Liver (tissue), 9 donors: ENCODE results near the gene KIAA1217. TPM values are rescaled to one million over a fixed set of nuclear protein-coding genes. Genes with fewer than 3 reads are reported as not detected.

Source experiments
- DNase-seq: peaks from one replicate; pipeline ENCODE4 v3.0.0-alpha.2; 2017; ENCODE audit warnings: low spot score
- H3K27ac ChIP-seq, 2 donors: one replicate each; pipeline ENCODE4 v1.7.0; 2013; ENCODE audit warnings: inconsistent platforms in 2 of 2, low read length in 2 of 2, control low read depth in 1 of 2, low read depth in 1 of 2, mild to moderate bottlenecking in 1 of 2
- H3K27me3 ChIP-seq, 4 donors: one replicate each; pipeline versions ENCODE4 v1.6.1 to v1.7.0; 2013; ENCODE audit warnings: low read length in 3 of 4, inconsistent platforms in 1 of 4, mild to moderate bottlenecking in 1 of 4, moderate library complexity in 1 of 4; ENCODE audit not compliant: control insufficient read depth in 4 of 4, insufficient read depth in 4 of 4
- H3K36me3 ChIP-seq, 4 donors: one replicate each; pipeline versions ENCODE4 v1.6.1 to v1.7.0; 2013; ENCODE audit warnings: low read length in 3 of 4, mild to moderate bottlenecking in 3 of 4, low read depth in 1 of 4, moderate library complexity in 1 of 4; ENCODE audit not compliant: control insufficient read depth in 4 of 4, insufficient read depth in 3 of 4
- H3K4me1 ChIP-seq, 4 donors: one replicate each; pipeline versions ENCODE4 v1.6.1 to v1.7.0; 2013; ENCODE audit warnings: low read length in 3 of 4, mild to moderate bottlenecking in 3 of 4, moderate library complexity in 1 of 4; ENCODE audit not compliant: control insufficient read depth in 4 of 4, insufficient read depth in 4 of 4
- H3K4me3 ChIP-seq, 3 donors: one replicate each; pipeline versions ENCODE4 v1.6.1 to v1.7.0; 2013; ENCODE audit warnings: low read length in 3 of 3, control low read depth in 1 of 3, low read depth in 1 of 3, mild to moderate bottlenecking in 1 of 3
- H3K9ac ChIP-seq, 2 donors: one replicate each; pipeline ENCODE4 v1.7.0; 2013; ENCODE audit warnings: low read length in 2 of 2, mild to moderate bottlenecking in 2 of 2, moderate library complexity in 2 of 2, control low read depth in 1 of 2, low read depth in 1 of 2
- H3K9me3 ChIP-seq, 4 donors: one replicate each; pipeline versions ENCODE4 v1.6.1 to v1.7.0; 2013; ENCODE audit warnings: low read length in 3 of 4; ENCODE audit not compliant: control insufficient read depth in 4 of 4
- ATF3 ChIP-seq: IDR thresholded peaks from 2 replicates; pipeline ENCODE4 v1.6.1; 2016; ENCODE audit warnings: antibody characterized with exemption
- CTCF ChIP-seq: fragments of 150-350 bp; IDR thresholded peaks from 2 replicates; pipeline ENCODE4 v1.5.1; 2017; ENCODE audit warnings: improper control_type of control experiment, low read depth, low read length; ENCODE audit not compliant: missing input control
- EGR1 ChIP-seq, 2 donors: IDR thresholded peaks; 2 replicates each; pipeline ENCODE4 v1.6.1; 2016 to 2018; ENCODE audit warnings: antibody characterized with exemption in 2 of 2, low read depth in 2 of 2
- FOXA1 ChIP-seq: IDR thresholded peaks from 2 replicates; pipeline ENCODE4 v1.6.1; 2016; ENCODE audit warnings: antibody characterized with exemption
- FOXA2 ChIP-seq: IDR thresholded peaks from 2 replicates; pipeline ENCODE4 v1.6.1; 2016; ENCODE audit warnings: antibody characterized with exemption
- HNF4A ChIP-seq, 2 donors: conservative IDR thresholded peaks; 2 replicates each; pipeline ENCODE4 v1.6.1; 2016; ENCODE audit warnings: antibody characterized with exemption in 2 of 2, mild to moderate bottlenecking in 2 of 2
- HNF4G ChIP-seq: IDR thresholded peaks from 2 replicates; pipeline ENCODE4 v1.6.1; 2016; ENCODE audit warnings: antibody characterized with exemption
- JUND ChIP-seq, 2 donors: IDR thresholded peaks; 2 replicates each; pipeline ENCODE4 v1.6.1; 2016; ENCODE audit warnings: antibody characterized with exemption in 2 of 2
- MAX ChIP-seq: IDR thresholded peaks from 2 replicates; pipeline ENCODE4 v1.6.1; 2016; ENCODE audit warnings: antibody characterized with exemption
- RAD21 ChIP-seq, 2 donors: IDR thresholded peaks; 2 replicates each; pipeline ENCODE4 v1.6.1; 2016; ENCODE audit warnings: antibody characterized with exemption in 2 of 2, mild to moderate bottlenecking in 2 of 2
- REST ChIP-seq: IDR thresholded peaks from 2 replicates; pipeline ENCODE4 v1.6.1; 2016; ENCODE audit warnings: antibody characterized with exemption, mild to moderate bottlenecking
- RXRA ChIP-seq, 2 donors: IDR thresholded peaks; 2 replicates each; pipeline ENCODE4 v1.6.1; 2017 to 2018; ENCODE audit warnings: antibody characterized with exemption in 2 of 2, mild to moderate bottlenecking in 1 of 2
- SP1 ChIP-seq: IDR thresholded peaks from 2 replicates; pipeline ENCODE4 v1.6.1; 2018; ENCODE audit warnings: antibody characterized with exemption, mild to moderate bottlenecking
- TAF1 ChIP-seq: conservative IDR thresholded peaks from 2 replicates; pipeline ENCODE4 v1.6.1; 2016; ENCODE audit warnings: antibody characterized with exemption, mild to moderate bottlenecking
- YY1 ChIP-seq: IDR thresholded peaks from 2 replicates; pipeline ENCODE4 v1.6.1; 2016; ENCODE audit warnings: antibody characterized with exemption, mild to moderate bottlenecking
- WGBS: extraction: QIAGEN DNeasy Blood & Tissue Kit; methylation state at CpG from one replicate; pipeline ENCODE4 v1.1.7; 2013; 5-methylcytosine and 5-hydroxymethylcytosine counted together
- polyA plus RNA-seq, 2 donors: library from polyadenylated mRNA; stranded (reverse) in 1 of 2; unstranded in 1 of 2; fragments of 200-250 nt in 1 of 2; fragments of >200 nt in 1 of 2; fragmentation: Nextera tagmentation in 1 of 2; extraction: Ambion mirVana in 1 of 2; gene quantifications; one replicate each; pipeline versions ENCODE4 v1.2.1 to v1.2.3, GENCODE V29; 2013 to 2015
- total RNA-seq, 2 donors: library from RNA; depleted of rRNA; stranded (reverse); fragments of >200 nt; gene quantifications; one replicate each; pipeline ENCODE4 v1.2.3, GENCODE V29; 2014
- donor health status: healthy.
- donor health status: healthy.
- donor health status: healthy.
- donor health status: healthy.
- donor health status: healthy.

Gene KIAA1217
- total and polyA plus RNA-seq, 4 donors, result 4.5 to 12.8 (median 6.8) TPM

- DNase-seq, result no peak
- Histone ChIP-seq H3K4me1 (no peaks in the 10 kb centered on the region), H3K9me3 (no peaks in the 10 kb centered on the region), H3K27ac (no peak overlapping the region), H3K4me3 (no peak overlapping the region), H3K36me3 (no peaks in the 10 kb centered on the region), H3K27me3 (peaks cover 0 to 3% (median 0%) of the 10 kb centered on the region in 4 donors), H3K9ac (no peak overlapping the region)
- 86% methylated on average over 8 of the region's 8 CpGs for WGBS
- no peak for TF ChIP-seq SP1
- TF ChIP-seq ATF3, result no peak
- no peak for TF ChIP-seq HNF4G
Observed at GRCh38 chr10:24305551-24306506, 96.9 kb downstream of the KIAA1217 start.

- Histone ChIP-seq H3K4me1 (no peaks in the 10 kb centered on the region), H3K9me3 (no peaks in the 10 kb centered on the region), H3K36me3 (no peaks in the 10 kb centered on the region), H3K27ac (no peak overlapping the region), H3K9ac (no peak overlapping the region), H3K4me3 (no peak overlapping the region), H3K27me3 (peaks cover 0 to 3% (median 0%) of the 10 kb centered on the region in 4 donors)
- DNase-seq, result no peak
- TF ChIP-seq SP1 (no peak), RAD21 (IDR thresholded peaks at IDR 0.05) (no peak), RXRA (IDR thresholded peaks at IDR 0.05) (no peak)
- 82% methylated on average over 4 of the region's 4 CpGs for WGBS
Observed at GRCh38 chr10:24306507-24306875, 97.6 kb downstream of the KIAA1217 start.

- no peaks in the 10 kb centered on the region for H3K4me1 ChIP-seq
- no peaks in the 10 kb centered on the region for H3K9me3 ChIP-seq
- H3K27me3 ChIP-seq, result peaks cover 0 to 3% (median 0%) of the 10 kb centered on the region in 4 donors
- WGBS, result 76% methylated on average over 4 of the region's 4 CpGs
- no peak overlapping the region for H3K27ac ChIP-seq
- no peak overlapping the region for H3K4me3 ChIP-seq
- DNase-seq, result no peak
- no peak overlapping the region for H3K9ac ChIP-seq
- H3K36me3 ChIP-seq, result no peaks in the 10 kb centered on the region
- no peak for TF ChIP-seq JUND (IDR thresholded peaks at IDR 0.05)
- no peak for TF ChIP-seq RXRA (IDR thresholded peaks at IDR 0.05)
- no peak for TF ChIP-seq ATF3
- TF ChIP-seq HNF4A (conservative IDR thresholded peaks at IDR 0.05), result no peak
- no peak for TF ChIP-seq FOXA2
Observed at GRCh38 chr10:24307116-24307515, 98.2 kb downstream of the KIAA1217 start.

GRCh38 chr10:24307696-24308485 lies 99.0 kb downstream of the KIAA1217 start:
- DNase-seq, result no peak
- Histone ChIP-seq H3K9ac (no peak overlapping the region), H3K27me3 (peaks cover 0 to 3% (median 0%) of the 10 kb centered on the region in 4 donors), H3K4me3 (no peak overlapping the region), H3K36me3 (no peaks in the 10 kb centered on the region), H3K4me1 (no peaks in the 10 kb centered on the region), H3K9me3 (no peaks in the 10 kb centered on the region), H3K27ac (no peak overlapping the region)
- 83% methylated on average over 11 of the region's 11 CpGs for WGBS
- TF ChIP-seq RAD21 (IDR thresholded peaks at IDR 0.05), result no peak
- TF ChIP-seq MAX, result no peak
- no peak for TF ChIP-seq YY1
- no peak for TF ChIP-seq TAF1
- no peak for TF ChIP-seq FOXA1
- no peak for TF ChIP-seq EGR1 (IDR thresholded peaks at IDR 0.05; ENCODE audit: low read depth in 2 of 2)
- TF ChIP-seq SP1, result no peak
- TF ChIP-seq JUND (IDR thresholded peaks at IDR 0.05), result no peak
- no peak for TF ChIP-seq CTCF
- no peak for TF ChIP-seq REST
